Kidney epithelial cell (primary cell): ENCODE data around the gene NELFA. TPM values are rescaled to one million over a fixed set of nuclear protein-coding genes. Genes with fewer than 3 reads are reported as not detected.

Experiments
- DNase-seq: peaks from one replicate; pipeline ENCODE4 v3.0.0-alpha.2; 2010; ENCODE audit warnings: low read depth
- H3K27me3 ChIP-seq: 2 replicates; pipeline ENCODE4 v1.6.0; 2011; ENCODE audit warnings: low read length; ENCODE audit not compliant: control insufficient read depth, insufficient read depth
- H3K36me3 ChIP-seq: 2 replicates; pipeline ENCODE4 v1.5.1; 2011; ENCODE audit warnings: low read length; ENCODE audit not compliant: control insufficient read depth, insufficient read depth
- H3K4me3 ChIP-seq: 2 replicates; pipeline ENCODE4 v1.5.1; 2011; ENCODE audit warnings: low read depth, mild to moderate bottlenecking, control low read depth, low read length
- CTCF ChIP-seq: IDR thresholded peaks from 2 replicates; pipeline ENCODE4 v1.5.1; 2011; ENCODE audit warnings: mild to moderate bottlenecking, moderate library complexity, low read length, control low read depth, inconsistent platforms; ENCODE audit not compliant: insufficient read depth, poor library complexity, severe bottlenecking
- total RNA-seq: library from RNA; depleted of rRNA; stranded (reverse); fragments of >200 nt; gene quantifications from 2 replicates; pipeline ENCODE4 v1.2.3, GENCODE V29; 2015

The NELFA gene
- total RNA-seq, 1 donor from 2014 or later = 31.9 TPM

- Histone ChIP-seq H3K4me3 (no peak overlapping the region), H3K36me3 (no peaks in the 10 kb centered on the region), H3K27me3 (no peaks in the 10 kb centered on the region)
- TF ChIP-seq CTCF = no peak
- no peak for DNase-seq
These were observed 20.4 kb downstream of the NELFA start for GRCh38 chr4:1988327-1988724.

DNA sequence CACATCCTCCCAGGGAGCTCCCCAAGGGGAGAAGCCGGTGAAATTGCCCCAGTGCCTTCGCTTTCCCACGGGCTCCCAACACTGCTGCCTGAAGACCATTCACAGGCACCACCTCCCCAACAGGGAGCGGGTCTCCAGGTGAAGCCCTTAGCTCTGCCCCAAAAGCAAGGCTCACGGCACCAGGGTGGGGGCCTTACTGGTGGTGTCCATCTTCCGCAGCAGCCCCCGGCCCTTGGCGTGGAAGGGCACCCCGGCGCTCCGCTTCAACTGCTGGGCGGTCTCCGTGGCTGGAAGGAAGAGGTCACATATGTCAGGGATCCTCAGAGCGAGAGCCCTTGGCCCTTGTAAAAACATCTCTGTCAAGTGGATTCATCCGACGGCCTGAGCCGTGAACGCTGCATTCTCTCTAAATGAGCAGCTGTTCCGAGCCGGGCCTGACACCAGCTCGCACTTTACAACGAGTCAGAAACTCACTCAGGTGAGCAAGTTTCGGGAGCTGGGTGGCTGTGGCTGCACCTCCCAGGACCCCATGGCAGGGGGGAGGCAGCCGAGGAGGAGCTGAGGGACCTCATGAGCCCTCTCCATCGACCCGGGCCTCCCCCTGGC is 20.9 kb downstream of the NELFA start:
- no peak for DNase-seq
- no peak for TF ChIP-seq CTCF
- Histone ChIP-seq H3K4me3 (no peak overlapping the region), H3K27me3 (no peaks in the 10 kb centered on the region), H3K36me3 (no peaks in the 10 kb centered on the region)

- Histone ChIP-seq H3K36me3 (no peaks in the 10 kb centered on the region), H3K27me3 (no peaks in the 10 kb centered on the region)
- DNase-seq = no peak
These were observed 21.5 kb downstream of the NELFA start for GRCh38 chr4:1987296-1987695.

GRCh38 chr4:1986578-1987210 is 22.1 kb downstream of the NELFA start:
- Histone ChIP-seq H3K4me3 (no peak overlapping the region), H3K36me3 (no peaks in the 10 kb centered on the region), H3K27me3 (no peaks in the 10 kb centered on the region)
- no peak for TF ChIP-seq CTCF
- DNase-seq = no peak

More at GRCh38 chr4:1987296-1987695, 21.5 kb downstream of the NELFA start:
- TF ChIP-seq CTCF = no peak
- no peak overlapping the region for H3K4me3 ChIP-seq

DNA sequence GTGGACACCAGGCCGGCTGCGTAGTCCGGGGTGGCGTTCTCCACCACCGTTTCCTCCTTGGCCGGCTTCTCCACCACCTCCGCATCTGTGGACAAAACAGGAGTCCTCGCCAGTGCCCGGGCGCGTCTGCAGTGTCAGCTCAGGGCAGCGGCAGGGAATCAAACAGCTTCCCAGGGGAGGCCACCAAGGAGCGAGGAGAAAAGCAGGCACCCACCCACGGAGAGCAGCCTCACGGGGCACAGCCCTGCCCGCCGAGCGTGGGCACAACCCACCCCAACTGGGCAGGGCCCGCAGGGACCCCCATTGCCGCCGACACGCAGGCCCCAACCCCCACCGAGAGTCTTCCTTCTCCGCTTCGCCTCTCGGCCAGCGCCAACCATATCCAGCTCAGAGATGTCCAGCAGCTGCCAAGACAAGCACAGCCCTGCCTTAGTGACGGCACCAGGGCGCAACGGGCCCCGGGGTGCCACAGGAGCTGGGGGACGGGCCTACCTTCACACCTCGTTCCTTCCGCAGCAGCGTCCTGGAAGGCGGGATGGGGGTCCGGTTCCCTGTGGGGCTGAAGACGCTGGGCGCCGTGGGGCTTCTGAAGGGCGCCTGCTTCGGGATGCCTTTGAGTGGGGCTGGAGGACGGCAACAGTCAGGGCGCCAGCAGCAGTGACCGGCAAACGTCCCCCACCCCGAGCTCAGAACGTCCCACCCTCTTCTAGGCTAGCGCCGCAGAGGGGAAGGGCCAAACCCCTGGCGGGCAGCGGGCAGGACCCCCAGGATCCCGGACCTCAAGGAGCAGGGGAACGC is 22.8 kb downstream of the NELFA start:
- Histone ChIP-seq H3K27me3 (no peaks in the 10 kb centered on the region), H3K4me3 (no peak overlapping the region), H3K36me3 (peaks cover 2% of the 10 kb centered on the region)
- no peak for TF ChIP-seq CTCF
- no peak for DNase-seq
